ENCODE measurements around the gene ZHX3. TPM values are rescaled to one million over a fixed set of nuclear protein-coding genes. Genes with fewer than 3 reads are reported as not detected.
A peak's percentile ranks its signal among the peaks of the same experiment; 100 is the strongest.

ZHX3 gene
- total and polyA plus RNA-seq, 2 of the 13 experiments (the other 11 are each of a cell fraction or from before 2014, with no cell fraction given) = 8.4 to 11.7 TPM

- TF ChIP-seq, protein P1, sequence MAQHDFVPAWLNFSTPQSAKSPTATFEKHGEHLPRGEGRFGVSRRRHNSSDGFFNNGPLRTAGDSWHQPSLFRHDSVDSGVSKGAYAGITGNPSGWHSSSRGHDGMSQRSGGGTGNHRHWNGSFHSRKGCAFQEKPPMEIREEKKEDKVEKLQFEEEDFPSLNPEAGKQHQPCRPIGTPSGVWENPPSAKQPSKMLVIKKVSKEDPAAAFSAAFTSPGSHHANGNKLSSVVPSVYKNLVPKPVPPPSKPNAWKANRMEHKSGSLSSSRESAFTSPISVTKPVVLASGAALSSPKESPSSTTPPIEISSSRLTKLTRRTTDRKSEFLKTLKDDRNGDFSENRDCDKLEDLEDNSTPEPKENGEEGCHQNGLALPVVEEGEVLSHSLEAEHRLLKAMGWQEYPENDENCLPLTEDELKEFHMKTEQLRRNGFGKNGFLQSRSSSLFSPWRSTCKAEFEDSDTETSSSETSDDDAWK (CRISPR knock-in tag; IDR thresholded peaks at IDR 0.05) = no peak
- TF ChIP-seq TRAFD1 (CRISPR knock-in tag; IDR thresholded peaks at IDR 0.05; ENCODE audit: borderline replicate concordance) = no peak
- no peak for TF ChIP-seq STAT5B (CRISPR knock-in tag; IDR thresholded peaks at IDR 0.05)
- TF ChIP-seq ZNF75D (CRISPR knock-in tag; IDR thresholded peaks at IDR 0.05; ENCODE audit: borderline replicate concordance) = no peak
- TF ChIP-seq ZBTB43 (CRISPR knock-in tag; conservative IDR thresholded peaks at IDR 0.05) = peak; percentile 80
- TF ChIP-seq ZNF616 (CRISPR knock-in tag; IDR thresholded peaks at IDR 0.05; ENCODE audit: low read depth) = no peak; the same call in 1 of the 2 replicates
- peak; percentile 92 for TF ChIP-seq ZBTB25 (CRISPR knock-in tag; IDR thresholded peaks at IDR 0.05)
- TF ChIP-seq ZNF672 (CRISPR knock-in tag; IDR thresholded peaks at IDR 0.05) = 0 out of 2 replicates have a peak, but pooled peaks have one; percentile 16
- TF ChIP-seq, protein P2, sequence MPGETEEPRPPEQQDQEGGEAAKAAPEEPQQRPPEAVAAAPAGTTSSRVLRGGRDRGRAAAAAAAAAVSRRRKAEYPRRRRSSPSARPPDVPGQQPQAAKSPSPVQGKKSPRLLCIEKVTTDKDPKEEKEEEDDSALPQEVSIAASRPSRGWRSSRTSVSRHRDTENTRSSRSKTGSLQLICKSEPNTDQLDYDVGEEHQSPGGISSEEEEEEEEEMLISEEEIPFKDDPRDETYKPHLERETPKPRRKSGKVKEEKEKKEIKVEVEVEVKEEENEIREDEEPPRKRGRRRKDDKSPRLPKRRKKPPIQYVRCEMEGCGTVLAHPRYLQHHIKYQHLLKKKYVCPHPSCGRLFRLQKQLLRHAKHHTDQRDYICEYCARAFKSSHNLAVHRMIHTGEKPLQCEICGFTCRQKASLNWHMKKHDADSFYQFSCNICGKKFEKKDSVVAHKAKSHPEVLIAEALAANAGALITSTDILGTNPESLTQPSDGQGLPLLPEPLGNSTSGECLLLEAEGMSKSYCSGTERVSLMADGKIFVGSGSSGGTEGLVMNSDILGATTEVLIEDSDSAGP (CRISPR knock-in tag; IDR thresholded peaks at IDR 0.05; ENCODE audit: borderline replicate concordance) = peak; percentile 91
- no peak for TF ChIP-seq HMG20B (CRISPR knock-in tag; conservative IDR thresholded peaks at IDR 0.05)
- no peak for TF ChIP-seq PLSCR1 (CRISPR knock-in tag; IDR thresholded peaks at IDR 0.05; ENCODE audit: borderline replicate concordance)
- TF ChIP-seq BHLHE40 (IDR thresholded peaks at IDR 0.05; ENCODE audit: low read length) = 0 out of 2 replicates have a peak, but pooled peaks have one; percentile 19
- peak; percentile 89 for TF ChIP-seq ZNF678 (CRISPR knock-in tag; IDR thresholded peaks at IDR 0.05)
- TF ChIP-seq RAD51 (IDR thresholded peaks at IDR 0.05; ENCODE audit: borderline replicate concordance) = no peak
- TF ChIP-seq JUND (CRISPR knock-in tag; IDR thresholded peaks at IDR 0.05) = peak; percentile 17; the same call in 1 of the 2 replicates
- no peak; the same call in none of the 2 replicates for TF ChIP-seq BATF2 (CRISPR knock-in tag; IDR thresholded peaks at IDR 0.05)
- TF ChIP-seq ZNF775 (CRISPR knock-in tag; IDR thresholded peaks at IDR 0.05; ENCODE audit: borderline replicate concordance) = no peak
- TF ChIP-seq ZNF737 (CRISPR knock-in tag; IDR thresholded peaks at IDR 0.05; ENCODE audit: borderline replicate concordance) = no peak
- TF ChIP-seq DMAP1 (CRISPR knock-in tag; IDR thresholded peaks at IDR 0.05) = peak; percentile 72
- TF ChIP-seq ZNF143 (CRISPR knock-in tag; IDR thresholded peaks at IDR 0.05) = 0 out of 2 replicates have a peak, but pooled peaks have one; percentile 28
These were observed 180.6 kb downstream of the ZHX3 start, which contains the start of gene PLCG1 (continued) for GRCh38 chr20:41136680-41137613.
